HG03103 (cell line): ENCODE data around the gene ICA1.

ENCODE experiments used
- ATAC-seq: cut with Tn5 transposase; IDR thresholded peaks from one replicate; pipeline ENCODE4 v1.9.1; 2021; ENCODE audit warnings: low read depth; ENCODE audit not compliant: unreplicated experiment

Gene ICA1

GRCh38 chr7:8205031-8205387 lies 57.0 kb downstream of the ICA1 start:
- no peak for ATAC-seq

DNA sequence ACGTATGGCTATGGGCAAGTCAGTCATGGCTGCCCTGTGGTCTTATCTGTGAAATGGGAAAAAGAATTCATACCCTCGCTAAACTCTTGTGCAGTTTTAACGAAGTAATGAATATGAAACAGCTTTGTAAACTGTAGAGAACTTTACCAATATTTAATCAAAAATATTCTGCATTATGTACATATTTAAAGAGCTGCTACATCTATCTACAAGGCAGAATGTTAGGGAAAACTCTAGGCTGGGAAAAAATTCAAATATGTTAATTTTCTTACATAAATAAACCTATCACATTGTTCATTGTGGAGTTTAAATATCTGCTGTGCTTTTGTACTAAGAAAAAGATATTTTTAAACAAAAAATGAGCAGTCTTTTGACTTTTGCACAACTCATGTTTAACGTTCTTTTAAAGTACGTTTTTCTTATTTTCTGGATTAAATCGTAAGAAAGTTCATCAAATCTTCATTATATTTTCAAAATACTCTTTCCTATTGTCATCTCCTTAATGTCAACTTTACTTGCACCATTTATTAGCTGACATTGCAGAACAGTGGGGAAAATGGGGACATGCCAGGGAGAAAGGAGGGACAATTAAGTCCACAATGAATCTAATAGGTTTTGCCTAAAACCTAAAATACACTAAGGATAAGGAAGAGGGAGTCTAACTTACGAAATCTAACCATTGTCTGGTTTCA lies 57.5 kb downstream of the ICA1 start:
- no peak for ATAC-seq

- ATAC-seq: no peak
Measured at GRCh38 chr7:8201846-8202441, 60.0 kb downstream of the ICA1 start.

DNA sequence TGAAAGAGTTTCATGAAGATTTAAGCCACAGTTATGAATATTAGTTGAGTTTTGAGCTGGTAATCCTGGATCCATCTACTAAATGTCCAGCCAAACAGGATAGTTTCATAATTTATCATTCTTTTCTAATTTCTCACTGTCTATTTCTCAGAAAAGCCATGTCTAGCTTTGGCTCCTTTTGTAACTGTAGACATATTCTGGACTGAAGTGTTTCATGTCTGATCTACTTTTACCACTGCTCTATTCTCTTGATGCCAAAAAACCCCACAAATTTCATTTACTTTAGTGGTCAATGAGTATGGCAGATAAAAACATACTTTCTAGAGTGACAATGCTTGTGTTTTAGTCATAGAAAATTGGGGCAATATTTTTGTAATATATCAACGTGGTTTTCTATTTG lies 61.2 kb downstream of the ICA1 start:
- no peak for ATAC-seq

GRCh38 chr7:8200316-8200715 lies 61.7 kb downstream of the ICA1 start:
- ATAC-seq: no peak

DNA sequence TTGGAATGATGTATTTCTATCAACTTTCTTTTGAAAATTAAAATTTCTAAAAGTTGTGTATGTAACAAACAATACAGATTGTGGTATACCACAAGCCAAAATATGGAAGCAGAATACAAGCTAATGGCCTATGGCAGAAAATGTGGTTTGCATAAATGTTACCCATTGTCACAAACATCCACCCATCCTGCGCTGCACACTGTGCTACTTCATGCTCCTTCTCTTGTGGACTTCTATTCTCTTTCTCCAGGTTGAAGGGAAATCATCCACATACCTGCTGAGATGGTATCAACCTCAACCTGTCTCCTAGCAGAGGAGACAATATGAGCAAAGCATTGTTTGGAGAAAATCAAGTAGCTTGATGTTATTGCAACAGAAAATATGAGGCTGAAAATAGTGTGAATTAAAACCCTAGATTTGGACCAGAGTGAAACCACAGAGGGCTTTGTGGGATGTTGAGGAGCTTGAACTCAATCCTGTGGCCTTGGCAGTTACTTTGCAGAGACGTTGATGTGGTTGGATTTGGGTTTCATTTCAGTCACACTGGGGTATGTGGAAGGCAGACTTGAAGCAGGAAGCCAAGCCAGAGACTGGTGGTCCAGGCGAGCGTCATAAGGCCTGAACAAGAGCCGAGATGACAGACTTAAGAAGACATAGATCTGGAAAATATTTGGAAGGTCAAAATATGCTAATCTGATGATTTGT lies 63.8 kb downstream of the ICA1 start:
- ATAC-seq: no peak

DNA sequence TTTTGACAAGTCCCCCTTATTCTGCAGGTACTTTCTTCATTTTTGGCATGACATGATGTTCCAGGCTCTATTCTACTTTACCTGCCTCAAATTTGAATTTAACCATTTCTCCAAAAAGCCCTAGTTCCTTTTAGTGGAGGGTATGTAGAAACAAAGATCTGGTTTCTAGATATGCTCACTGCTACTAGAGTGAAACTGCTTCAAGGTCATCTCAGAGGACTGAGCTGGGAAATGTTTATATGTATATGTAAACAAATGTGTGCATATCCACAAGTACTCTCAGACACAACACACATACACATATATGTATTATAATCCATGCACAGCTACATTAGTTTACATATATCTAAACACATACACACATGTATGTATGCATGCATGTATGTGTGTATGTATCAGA lies 69.1 kb downstream of the ICA1 start:
- no peak for ATAC-seq

DNA sequence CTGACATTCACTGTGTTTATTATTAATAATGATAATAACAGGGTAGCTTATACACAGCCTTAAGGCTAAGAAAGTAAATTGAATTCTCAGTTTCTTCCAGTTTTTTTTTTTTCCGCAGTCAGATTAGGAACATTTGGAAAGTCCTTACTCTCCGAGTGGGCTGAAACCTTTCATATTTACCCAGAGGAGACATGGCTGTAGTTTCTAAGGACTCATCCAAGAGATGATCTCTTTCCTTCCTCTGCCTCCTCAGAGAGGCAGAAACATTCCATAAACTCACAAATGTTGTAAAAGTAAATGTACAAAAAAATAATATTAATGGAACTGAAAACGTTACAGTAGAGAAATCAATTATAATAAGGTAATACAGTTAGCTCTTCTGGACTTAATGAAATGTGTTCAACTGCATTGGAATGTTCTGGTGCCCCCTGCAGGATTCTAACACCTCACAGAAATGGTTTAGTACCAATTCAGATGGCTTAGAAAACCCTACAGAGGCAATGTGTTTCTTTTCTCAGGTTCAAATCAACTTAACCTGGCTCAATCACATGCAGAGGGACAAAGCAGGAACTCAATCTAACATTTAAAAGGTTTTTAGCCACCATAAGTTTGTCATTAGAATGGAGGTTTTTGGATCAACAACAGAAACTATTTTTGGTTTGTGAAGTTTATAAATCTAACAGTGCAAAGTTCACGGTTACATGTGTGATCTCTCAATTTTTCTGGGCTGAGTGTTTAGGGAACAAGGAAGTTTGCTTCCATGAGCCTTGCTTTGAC lies 71.7 kb downstream of the ICA1 start:
- ATAC-seq: peak; percentile 83

- ATAC-seq: no peak
Measured at GRCh38 chr7:8189625-8190024, 72.3 kb downstream of the ICA1 start.

DNA sequence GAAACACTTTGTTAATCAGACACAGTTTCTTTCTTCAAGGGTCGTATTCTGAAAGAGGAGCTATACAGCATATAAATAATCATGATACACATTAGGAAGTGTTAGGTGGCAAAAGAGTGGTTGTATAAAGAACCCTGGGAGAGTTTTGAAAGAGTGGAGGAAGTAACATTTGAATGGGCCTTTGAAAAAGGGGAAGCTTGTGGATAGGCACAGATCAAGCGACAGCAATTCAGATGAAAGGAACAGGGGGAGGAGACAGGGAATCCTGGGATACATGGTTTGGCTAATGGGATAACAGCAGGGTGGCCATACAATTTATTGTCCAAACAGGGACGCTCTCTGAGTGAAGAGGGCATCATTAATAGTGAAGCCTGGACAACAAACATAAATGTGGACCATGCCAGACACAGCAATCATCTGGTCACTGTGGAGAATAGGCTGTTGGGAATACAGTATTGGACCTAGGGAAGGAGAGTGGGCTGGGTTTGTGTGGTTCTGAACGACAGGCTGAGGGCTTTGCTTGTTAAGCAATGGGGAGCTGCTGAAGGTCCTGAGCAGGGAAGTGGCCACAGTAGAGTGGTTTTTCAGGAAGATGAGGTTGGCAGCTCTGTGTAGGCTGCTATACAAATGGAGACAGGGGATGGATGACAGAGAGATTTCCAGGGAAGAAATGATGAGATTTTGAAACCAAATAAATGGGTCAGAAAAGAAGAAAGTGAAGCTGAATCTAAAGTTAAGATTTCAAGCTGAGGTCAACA lies 75.9 kb downstream of the ICA1 start:
- ATAC-seq: no peak

DNA sequence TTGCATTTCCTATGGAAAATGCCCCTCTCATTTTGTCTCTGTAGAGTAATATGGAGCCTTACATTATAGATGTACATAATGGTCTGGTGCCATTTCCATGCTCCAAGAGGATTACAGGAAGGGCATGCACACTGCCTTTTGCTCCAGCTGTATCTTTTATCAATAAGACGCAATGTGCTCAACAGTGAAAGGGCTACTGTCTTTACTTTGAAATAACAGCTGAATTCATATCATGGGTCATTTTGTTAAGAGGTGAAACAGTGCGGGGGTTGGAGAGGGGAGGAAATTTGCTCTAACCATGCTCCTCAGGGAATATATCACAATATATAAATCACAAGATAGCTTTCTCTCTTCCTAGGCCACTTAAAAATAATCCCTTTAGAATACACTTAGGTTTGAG lies 77.7 kb downstream of the ICA1 start:
- no peak for ATAC-seq

GRCh38 chr7:8179486-8179885 lies 82.5 kb downstream of the ICA1 start:
- no peak for ATAC-seq

DNA sequence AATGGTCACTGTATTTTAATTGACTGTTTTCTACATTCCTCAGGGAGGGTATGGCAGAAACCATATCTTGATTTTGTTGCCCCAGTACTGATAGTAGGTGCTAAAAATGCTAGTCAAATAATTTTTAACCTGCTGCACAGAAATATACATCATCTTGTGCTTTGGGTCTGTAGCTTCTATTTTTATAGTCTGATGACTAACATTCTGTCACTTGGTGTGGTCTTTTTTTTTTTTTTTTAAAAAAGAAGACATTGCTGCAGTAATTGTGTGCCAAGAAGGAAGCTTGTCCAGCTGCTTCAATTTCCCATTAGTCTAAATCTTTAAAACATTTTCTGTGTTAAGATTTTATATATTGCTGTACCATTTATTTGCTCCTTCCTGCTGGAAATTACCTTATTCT lies 83.6 kb downstream of the ICA1 start:
- no peak for ATAC-seq

- ATAC-seq: peak; percentile 44
Measured at GRCh38 chr7:8177109-8177933, 84.6 kb downstream of the ICA1 start.

GRCh38 chr7:8176370-8177081 lies 85.4 kb downstream of the ICA1 start:
- peak; percentile 63 for ATAC-seq

- ATAC-seq: no peak
Measured at GRCh38 chr7:8175929-8176369, 86.0 kb downstream of the ICA1 start.

DNA sequence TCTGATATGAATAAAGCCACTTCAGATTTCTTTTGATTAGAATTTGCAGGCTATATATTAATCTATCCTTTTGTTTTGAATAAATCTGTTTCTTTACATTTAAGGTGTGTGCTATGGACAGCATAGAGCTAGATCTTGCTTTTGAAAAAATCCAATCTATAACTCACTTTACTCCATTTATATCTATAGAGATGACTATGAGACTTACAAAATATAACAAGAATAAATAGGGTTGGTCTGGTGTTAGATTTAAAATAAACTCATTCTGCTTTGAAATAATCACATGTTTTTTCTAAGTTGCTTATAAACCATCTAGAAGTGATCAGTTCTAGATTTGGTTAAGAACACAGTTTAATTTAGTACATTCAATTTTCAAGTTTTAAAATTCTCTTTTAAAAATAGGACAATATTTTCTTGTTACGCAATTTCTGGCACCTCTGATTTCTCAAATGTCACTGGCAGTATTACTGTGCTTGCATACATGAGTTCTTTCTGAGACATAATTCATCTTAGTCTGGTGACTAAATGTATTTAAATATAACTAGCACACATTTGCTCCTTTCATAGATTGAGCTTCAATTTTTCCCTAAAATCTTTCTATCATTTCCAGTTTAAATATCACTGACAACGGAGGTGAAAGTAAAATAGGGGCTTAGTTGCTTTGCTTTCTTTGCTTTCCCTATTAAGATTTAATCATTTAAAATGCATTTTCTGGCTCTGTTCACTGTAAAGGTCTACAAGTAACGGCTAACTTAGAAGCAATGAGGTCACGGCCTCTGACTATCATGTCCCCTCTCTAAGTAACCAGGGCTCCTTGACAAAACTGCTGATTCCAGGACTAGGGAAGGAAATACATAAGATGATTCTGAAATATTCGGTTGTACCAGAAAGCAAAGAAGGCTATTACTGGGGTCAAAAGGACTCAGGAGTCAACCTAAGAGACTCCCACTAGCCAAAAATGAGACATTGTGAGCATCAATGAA lies 89.3 kb downstream of the ICA1 start:
- ATAC-seq: no peak

- ATAC-seq: no peak
Measured at GRCh38 chr7:8169171-8169570, 92.8 kb downstream of the ICA1 start.
